DMS53 (cell line): ENCODE data around the gene LHX2.

Experiments
- DNase-seq: peaks from one replicate; lab custom pipeline; 2025; lab: John Stamatoyannopoulos, UW

The LHX2 gene

GRCh38 chr9:123999661-124000060, 11.9 kb upstream of the LHX2 start:
- peak; percentile 28 for DNase-seq

GRCh38 chr9:124000161-124000783, 11.3 kb upstream of the LHX2 start:
- peak; percentile 31 for DNase-seq

DNA sequence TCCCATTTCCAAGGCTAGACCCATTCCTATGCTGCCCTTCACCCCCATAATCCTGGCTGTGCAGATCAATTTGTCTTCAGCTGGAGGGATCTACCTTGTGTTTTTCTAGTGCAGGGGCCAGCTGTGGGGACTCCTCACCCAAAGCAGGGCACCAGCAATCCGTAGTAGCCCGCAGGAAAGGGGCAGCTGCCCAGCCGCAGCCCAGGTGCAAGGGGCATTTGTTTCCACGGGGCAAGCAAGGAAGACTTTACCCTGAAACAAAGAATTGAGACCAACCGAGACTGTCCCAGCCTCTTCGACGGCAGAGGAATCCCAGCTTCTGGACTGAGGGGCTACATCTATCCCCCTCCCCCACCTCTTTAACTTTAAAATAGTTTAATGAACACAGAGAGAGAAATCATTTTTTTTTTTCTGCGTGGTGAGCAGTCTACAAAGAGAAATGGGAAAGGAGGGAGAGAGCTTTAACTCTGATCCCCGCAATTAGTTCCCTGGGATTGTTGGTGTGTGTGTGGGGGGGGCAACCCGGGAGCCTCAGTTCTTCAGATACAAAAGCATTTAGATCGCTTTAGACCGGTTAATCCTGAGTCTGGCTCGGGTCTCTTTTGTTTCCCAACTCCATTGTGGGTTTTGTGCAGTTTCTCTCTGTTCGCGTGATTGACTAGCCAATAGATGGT, 10.6 kb upstream of the LHX2 start:
- DNase-seq = peak; percentile 28

DNA sequence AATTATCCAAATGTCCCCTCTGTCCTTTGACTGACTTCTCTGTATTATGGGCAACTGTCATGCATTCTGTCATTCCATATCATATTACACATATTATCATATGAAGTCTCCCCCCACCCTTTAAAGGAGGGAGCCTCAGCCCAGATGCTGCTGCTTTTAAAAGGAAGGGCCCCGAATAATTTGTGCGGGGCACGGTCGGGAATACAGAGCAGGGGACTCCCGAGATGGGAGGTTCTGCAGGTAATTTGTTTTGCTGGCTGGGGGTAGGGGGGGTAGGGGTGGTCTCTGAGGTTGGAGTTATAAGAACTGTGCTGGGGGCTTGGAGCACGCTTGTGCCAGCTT, 10.1 kb upstream of the LHX2 start:
- no peak for DNase-seq

DNA sequence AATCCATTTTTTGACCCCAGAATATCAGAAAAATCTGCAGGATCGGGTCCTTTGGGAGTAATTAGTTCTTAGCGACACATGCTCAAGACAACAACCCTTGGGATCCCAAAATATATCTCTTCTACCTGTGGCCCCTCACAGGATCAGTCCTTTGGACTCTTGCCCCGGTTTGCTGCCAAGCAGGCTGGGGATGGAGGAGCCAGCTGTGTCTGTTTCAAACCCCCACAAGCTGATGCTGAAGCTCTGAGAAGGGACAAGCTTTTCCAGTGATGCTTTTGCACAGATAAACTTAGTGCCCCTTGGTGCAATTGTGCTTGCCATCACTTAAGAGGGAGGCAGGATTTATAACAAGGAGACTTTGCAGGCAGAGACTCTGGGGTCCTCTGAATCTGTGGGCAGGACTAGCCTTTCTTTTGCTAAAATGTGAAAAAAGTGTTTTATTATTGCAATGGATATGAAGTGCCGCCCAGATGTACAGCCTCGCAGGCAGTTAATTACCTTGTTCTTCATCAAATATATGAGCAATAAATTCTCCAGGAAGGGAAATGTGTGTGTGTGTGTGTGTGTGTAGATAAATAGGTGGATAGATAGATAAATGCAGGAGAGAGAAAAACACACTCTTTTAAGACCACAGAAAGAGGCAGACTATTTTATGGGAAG, 9.6 kb upstream of the LHX2 start:
- no peak for DNase-seq

DNA sequence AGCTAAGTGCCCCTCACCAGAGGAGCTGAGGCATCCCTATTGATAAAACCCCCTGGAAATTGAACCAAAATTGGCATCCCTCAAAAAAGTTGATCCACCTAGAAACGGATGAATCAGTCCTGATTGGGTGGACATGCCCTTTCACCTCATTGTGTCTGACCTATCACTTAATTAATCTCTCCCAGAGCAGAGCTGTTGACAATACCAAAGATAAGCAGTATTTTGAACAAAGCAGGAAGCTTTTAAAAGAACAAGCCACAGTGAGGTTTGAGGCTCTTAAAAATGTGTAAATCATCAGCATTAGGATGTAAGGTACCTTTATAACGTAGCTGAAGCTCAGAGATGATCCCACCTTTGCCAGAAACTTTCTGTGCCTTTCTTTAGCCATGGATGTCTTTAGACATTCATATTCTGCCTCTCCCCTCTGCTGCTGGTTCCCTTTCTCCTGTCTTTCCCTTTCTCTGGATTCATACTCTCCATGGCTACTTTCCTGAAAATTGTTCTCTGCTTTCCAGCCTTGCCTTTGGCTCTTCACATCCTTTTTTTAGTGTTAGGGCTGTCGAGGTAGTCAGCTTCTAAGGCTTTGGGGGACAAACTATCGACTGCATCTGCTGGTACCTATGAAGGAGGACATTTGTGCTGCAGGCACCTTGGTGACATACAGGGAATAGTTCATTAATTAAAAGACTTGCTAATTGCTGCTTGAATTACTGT, 7.8 kb upstream of the LHX2 start:
- DNase-seq = no peak

DNA sequence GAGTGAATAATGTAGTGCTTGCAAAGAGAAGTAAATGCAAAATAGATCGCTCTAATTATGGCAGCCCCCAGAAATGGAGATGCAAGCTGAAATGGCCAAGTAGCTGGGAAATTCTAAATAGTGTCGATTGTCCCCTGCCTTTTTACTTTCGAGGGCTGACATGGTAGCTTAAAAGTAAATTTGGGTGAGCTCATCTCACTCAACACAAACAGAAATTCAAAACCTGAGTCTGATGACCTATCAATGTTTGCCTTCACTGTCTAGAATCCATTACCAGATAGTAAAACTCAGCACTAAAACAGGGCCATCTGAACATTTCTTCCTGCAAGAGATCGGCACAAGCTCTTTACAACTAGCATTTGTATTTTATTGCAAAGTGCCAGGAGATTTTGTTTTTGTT, 7.0 kb upstream of the LHX2 start:
- peak; percentile 19 for DNase-seq

DNA sequence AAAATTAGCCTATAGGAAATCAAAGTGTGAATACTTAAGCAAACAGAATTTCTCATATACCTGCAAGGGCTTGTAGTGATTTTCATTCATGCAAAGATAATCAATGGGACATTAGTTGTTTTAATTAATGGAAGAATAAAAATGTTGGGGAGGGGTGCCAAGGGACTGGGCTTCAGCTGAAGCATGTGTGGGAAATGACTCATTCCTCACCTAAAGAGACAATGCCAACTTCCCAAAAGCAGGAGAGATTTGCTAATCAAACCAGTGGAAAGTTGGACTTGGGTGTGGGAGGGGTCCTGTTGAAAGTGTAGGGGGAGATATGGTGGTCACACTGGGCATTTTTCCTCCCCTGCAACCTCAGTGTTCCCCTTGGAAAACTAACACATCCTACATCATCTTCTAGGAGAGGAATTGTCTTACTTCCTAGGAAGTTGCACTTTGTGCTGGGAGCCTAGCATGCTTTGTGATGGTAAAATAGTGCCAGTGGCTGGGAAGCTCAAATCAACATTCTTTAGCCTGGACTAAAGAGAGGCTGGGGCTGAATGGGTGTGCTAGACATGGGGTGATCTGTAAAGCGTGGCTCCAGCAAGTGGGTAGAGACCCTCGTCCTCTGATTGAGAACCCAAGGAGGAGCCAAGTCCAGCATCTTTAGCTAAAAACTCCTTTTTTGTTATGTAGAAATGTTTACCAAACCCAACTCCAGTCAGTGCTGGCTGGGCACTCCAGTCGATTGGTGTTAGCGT, 6.4 kb upstream of the LHX2 start:
- DNase-seq = no peak

DNA sequence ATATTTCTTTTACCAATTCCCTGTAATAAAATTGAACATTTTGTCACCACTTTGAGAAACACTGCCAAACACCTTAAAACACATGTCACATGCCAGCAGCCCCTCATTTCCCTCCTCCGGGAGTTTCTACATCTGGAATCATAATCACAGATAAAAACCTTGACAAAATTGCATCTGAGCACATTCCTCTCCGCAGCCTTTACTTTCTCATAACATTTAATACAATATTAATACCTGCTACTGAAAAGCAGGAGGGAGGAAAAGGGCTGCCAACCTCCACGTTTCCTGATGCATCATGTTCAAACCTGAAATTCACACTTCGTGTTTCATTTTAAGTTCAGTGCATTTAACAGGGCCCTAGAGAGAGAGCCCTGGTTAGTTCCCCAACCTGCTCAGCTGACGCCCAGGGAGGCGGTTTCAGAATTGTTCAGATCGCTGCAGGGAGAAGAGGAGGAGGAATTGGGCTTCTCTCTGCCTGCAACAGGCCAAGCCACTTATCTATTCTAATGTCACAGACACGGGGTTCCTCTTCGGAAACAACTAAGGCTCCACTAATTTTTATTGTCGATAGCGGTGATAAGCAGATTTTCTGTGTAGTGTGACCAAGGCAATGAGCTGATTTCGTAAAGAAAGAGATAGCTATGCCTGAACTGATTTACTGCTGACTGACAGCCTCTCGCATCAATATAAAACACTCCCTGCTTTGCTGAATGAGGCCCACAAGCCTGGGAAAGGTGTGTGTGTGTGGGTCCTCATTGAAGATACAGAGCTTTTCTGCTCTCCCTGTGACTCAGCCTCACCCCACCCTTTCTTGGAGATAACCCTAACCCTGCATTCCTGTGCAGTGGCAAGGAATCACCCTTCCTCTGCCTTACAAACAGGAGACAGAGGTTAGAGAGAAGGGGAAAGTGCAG, 4.9 kb upstream of the LHX2 start:
- no peak for DNase-seq

GRCh38 chr9:124007565-124008302, 3.8 kb upstream of the LHX2 start:
- no peak for DNase-seq

- DNase-seq = peak; percentile 64
These were observed 3.3 kb upstream of the LHX2 start for GRCh38 chr9:124008303-124008693.

DNA sequence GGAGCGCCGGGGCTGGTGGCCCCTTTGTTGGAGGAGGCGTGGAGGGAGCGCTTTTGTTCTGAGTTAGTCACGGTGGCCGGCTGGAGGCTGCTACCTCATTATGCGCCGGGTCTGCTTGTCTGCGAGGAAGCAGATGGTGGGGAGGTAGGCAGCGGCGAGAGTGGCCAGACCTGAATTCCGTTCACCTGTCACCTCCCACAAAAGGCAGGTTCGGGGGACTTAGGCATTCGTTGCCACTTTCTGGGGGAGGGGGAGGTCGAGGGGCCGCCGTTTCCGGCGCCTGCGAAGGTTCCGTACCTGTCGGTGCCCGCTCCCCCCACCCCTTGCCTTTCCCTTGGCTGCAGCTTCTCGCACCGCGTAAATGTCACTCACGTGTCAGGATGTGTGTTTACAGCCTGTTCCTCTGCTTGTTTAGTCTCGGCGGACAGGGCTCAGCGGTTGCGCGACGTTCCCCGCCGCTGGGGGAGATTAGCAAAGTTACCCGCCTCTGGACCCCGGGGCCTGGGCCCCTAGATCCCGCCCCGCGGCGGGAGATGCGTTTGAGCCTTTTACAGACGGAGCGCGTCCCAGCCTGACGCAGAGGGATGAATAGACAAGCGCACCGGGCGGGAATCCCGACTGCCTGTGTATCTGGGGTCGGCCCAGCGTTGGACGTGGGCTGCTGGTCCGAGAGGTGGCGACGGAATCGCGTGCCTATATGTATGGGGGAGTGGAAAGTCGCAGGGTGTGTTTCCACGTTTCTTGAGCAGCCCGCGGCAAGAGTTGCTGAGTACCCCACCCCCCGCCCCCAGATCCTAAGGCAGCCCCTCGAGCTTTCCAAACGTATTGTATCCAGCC, 2.7 kb upstream of the LHX2 start:
- peak; percentile 81 for DNase-seq

DNA sequence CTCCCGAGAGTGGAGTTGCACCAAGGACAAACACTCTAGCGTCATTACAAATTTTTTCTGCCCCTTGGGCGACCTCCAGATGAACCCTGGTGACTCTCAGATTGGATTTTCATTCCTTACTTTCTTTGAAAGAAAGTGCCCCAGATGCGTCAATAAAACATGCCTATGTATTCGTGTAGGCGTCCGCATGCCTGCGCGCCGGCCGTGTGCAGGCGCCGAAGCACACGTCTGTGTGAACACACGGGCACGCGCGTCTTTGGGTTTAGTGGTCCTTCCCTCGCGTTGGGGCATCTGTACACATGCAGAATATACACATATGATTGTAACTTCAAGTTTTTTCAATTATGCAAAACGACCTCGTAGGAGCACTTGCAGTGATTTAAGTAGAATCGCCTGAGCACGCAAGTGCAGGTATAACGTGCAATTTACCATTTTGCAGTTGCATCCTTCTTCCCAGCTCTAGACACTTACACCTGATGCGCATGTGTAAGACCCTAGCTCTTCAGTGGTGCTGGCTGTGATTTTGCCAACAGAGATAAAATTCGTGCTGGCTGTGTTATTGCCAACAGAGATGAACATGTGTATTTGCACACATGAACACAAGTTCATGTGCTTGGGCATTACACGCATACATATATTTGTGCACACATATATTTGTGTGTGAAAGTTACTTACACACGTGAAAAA, 1.9 kb upstream of the LHX2 start:
- DNase-seq = peak; percentile 54

DNA sequence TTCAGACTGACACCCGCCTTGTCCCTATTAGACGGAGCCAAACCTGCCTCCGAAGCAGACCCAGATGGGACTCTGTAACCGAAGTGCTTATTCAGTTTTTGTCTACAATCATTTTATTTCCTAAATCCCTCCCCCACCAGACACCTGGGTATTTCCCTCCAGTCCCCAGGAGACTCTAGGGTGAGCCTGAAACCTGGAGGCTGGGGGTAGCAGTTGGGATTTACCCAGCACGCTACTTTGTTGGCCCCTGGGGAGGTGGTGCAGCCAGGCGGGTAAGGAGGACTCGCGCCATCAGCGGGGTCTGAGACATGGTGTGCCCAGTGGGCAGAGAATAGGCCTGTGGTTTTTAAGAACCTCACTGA, 1.3 kb upstream of the LHX2 start:
- DNase-seq = no peak

- DNase-seq = peak; percentile 87
These were observed 775 bp upstream of the LHX2 start for GRCh38 chr9:124010665-124011321.

GRCh38 chr9:124012368-124013301, 1.1 kb downstream of the LHX2 start:
- peak; percentile 68 for DNase-seq
